ENCODE results near the gene APPL2.

DNA sequence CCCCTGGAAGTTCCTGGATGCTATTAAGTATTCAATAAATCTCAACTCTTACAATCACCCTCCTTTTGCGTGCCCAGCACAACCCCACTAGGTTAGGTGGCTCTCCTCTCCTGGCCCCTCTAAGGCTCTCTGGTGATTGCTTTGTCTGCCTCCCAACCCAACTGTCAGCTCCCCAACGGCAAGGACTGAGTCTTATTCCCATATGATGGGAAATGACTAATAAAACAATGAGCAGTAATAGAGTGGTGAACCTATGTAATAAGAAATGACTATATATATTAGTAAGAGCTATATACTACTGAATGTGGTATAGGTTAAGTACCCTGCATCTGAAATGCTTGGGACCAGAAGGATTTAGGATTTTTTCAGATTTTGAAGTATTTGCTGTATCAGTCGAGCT is 8.1 kb downstream of the APPL2 start:
- TF ChIP-seq CTCF (IDR thresholded peaks at IDR 0.05; ENCODE audit: poor library complexity, severe bottlenecking) (no peak), SMC3 (conservative IDR thresholded peaks at IDR 0.05; ENCODE audit: poor library complexity) (no peak), EP300 (conservative IDR thresholded peaks at IDR 0.05; ENCODE audit: poor library complexity, severe bottlenecking) (no peak), REST (IDR thresholded peaks at IDR 0.05; ENCODE audit: borderline replicate concordance) (no peak)
